Right cardiac atrium (tissue), 5 donors: ENCODE measurements around the gene MAG. TPM values are rescaled to one million over a fixed set of nuclear protein-coding genes. Genes with fewer than 3 reads are reported as not detected.

Source experiments
- ATAC-seq, 2 donors: fragments of 200-7000 bp; cut with Tn5 transposase; one replicate each; pipeline versions ENCODE4 v1.8.0 to v1.9.1; 2020; ENCODE audit warnings: moderate library complexity in 2 of 2, mild to moderate bottlenecking in 1 of 2
- DNase-seq, 3 donors: peaks; one replicate each; pipeline ENCODE4 v3.0.0-alpha.2; 2020
- H3K27ac ChIP-seq: one replicate; pipeline ENCODE4 v1.5.1; 2013; ENCODE audit warnings: mild to moderate bottlenecking, low read length, control low read depth, moderate library complexity
- H3K27me3 ChIP-seq: one replicate; pipeline ENCODE4 v1.6.1; 2013; ENCODE audit not compliant: control insufficient read depth, insufficient read depth
- H3K4me1 ChIP-seq: one replicate; pipeline ENCODE4 v1.6.1; 2013; ENCODE audit warnings: low read length; ENCODE audit not compliant: control insufficient read depth, insufficient read depth
- H3K4me3 ChIP-seq: one replicate; pipeline ENCODE4 v1.5.1; 2013; ENCODE audit warnings: low read length, control low read depth
- H3K9me3 ChIP-seq: one replicate; pipeline ENCODE4 v1.6.1; 2013; ENCODE audit warnings: low read length; ENCODE audit not compliant: control insufficient read depth
- WGBS: extraction: QIAGEN DNeasy Blood & Tissue Kit; methylation state at CpG from one replicate; pipeline ENCODE4 v1.1.7; 2013; 5-methylcytosine and 5-hydroxymethylcytosine counted together
- intact Hi-C, 4 donors: fragments of 100-400 bp; cut with DNase I; formaldehyde crosslinking; loops; one replicate each; pipeline versions ENCODE4 v1.11.0 to v1.14.0; 2022 to 2023
- polyA plus RNA-seq: library from polyadenylated mRNA; stranded (reverse); fragments of 200-250 nt; gene quantifications from one replicate; pipeline ENCODE4 v1.2.3, GENCODE V29; 2013
- total RNA-seq, 4 donors: library from RNA; stranded (reverse); fragmentation: NEBNext Ultra II Directional; extraction: Animal tissue kit (Norgen Biotek cat#: 25700); gene quantifications; one replicate each; pipeline ENCODE4 v1.2.1, GENCODE V29; 2021
- donor health status: healthy with polysubstance abuse.
- donor health status: DM: no; HTN: yes; CAD: no.
- donor health status: DM: no; HTN: no; CAD: no.
- donor health status: DM: no; HTN: yes; CAD: no; lungs with severe emphysema.
- donor health status: DM: yes; HTN: yes; CAD: no.

MAG gene
- total and polyA plus RNA-seq, 5 donors: 1.3 TPM; not detected in 4

GRCh38 chr19:35328851-35329285 lies 36.9 kb downstream of the MAG start, which contains the start of gene CD22:
Gene CD22 (plus strand): TSS chr19:35329187. CDS start chr19:35332041, 2,854 bp downstream.
- intact Hi-C loops: no loop called here
- Histone ChIP-seq H3K27ac (no peak within 1 kb of the TSS), H3K27me3 (no peaks in the 10 kb centered on the region), H3K9me3 (no peaks in the 10 kb centered on the region), H3K4me3 (no peak within 1 kb of the TSS), H3K4me1 (no peaks in the 10 kb centered on the region)
- 75% methylated on average over 12 of the region's 12 CpGs for WGBS
- DNase-seq (peak in 1 of 3 donors; percentile 13), ATAC-seq (no peak)

GRCh38 chr19:35329323-35329722 lies 37.4 kb downstream of the MAG start:
- no peak overlapping the region for H3K27ac ChIP-seq
- H3K27me3 ChIP-seq: no peaks in the 10 kb centered on the region
- WGBS: 84% methylated on average over 4 of the region's 4 CpGs
- DNase-seq: peak in 1 of 3 donors; percentile 23
- no peak overlapping the region for H3K4me3 ChIP-seq
- intact Hi-C loops: no loop called here
- no peaks in the 10 kb centered on the region for H3K9me3 ChIP-seq
- ATAC-seq: peak in 1 of 2 donors; percentile 16
- H3K4me1 ChIP-seq: no peaks in the 10 kb centered on the region

GRCh38 chr19:35330475-35330874 lies 38.5 kb downstream of the MAG start:
- DNase-seq (peak in 2 of 3 donors; percentile 2 to 17), ATAC-seq (no peak)
- WGBS: 53% methylated on average over 7 of the region's 7 CpGs
- H3K4me1 ChIP-seq: no peaks in the 10 kb centered on the region
- H3K4me3 ChIP-seq: no peak overlapping the region
- intact Hi-C loops: no loop called here
- H3K27me3 ChIP-seq: no peaks in the 10 kb centered on the region
- H3K9me3 ChIP-seq: no peaks in the 10 kb centered on the region
- no peak overlapping the region for H3K27ac ChIP-seq

- Histone ChIP-seq H3K9me3 (no peaks in the 10 kb centered on the region), H3K27ac (no peak overlapping the region), H3K27me3 (no peaks in the 10 kb centered on the region), H3K4me1 (no peaks in the 10 kb centered on the region), H3K4me3 (no peak overlapping the region)
- DNase-seq (peak in 2 of 3 donors; percentile 11 to 33), ATAC-seq (no peak)
- intact Hi-C loops: no loop called here
- WGBS: 87% methylated on average over 14 of the region's 14 CpGs
Observed at GRCh38 chr19:35331551-35332214, 39.7 kb downstream of the MAG start.

GRCh38 chr19:35332817-35333216 lies 40.9 kb downstream of the MAG start:
- H3K9me3 ChIP-seq: no peaks in the 10 kb centered on the region
- intact Hi-C loops: no loop called here
- peak in 2 of 3 donors; percentile 16 to 20 for DNase-seq
- no peak overlapping the region for H3K27ac ChIP-seq
- no peaks in the 10 kb centered on the region for H3K4me1 ChIP-seq
- no peaks in the 10 kb centered on the region for H3K27me3 ChIP-seq
- ATAC-seq: no peak
- H3K4me3 ChIP-seq: no peak overlapping the region
- WGBS: 52% methylated on average over 12 of the region's 12 CpGs

GRCh38 chr19:35334144-35334753 lies 42.3 kb downstream of the MAG start:
- 79% methylated on average over 10 of the region's 10 CpGs for WGBS
- intact Hi-C loops: no loop called here
- peak in 1 of 3 donors; percentile 2 for DNase-seq
- Histone ChIP-seq H3K4me1 (no peaks in the 10 kb centered on the region), H3K9me3 (no peaks in the 10 kb centered on the region), H3K27ac (no peak overlapping the region), H3K27me3 (no peaks in the 10 kb centered on the region), H3K4me3 (no peak overlapping the region)
- ATAC-seq: no peak

- DNase-seq (peak in 1 of 3 donors; percentile 3), ATAC-seq (no peak)
- Histone ChIP-seq H3K9me3 (no peaks in the 10 kb centered on the region), H3K4me3 (no peak overlapping the region), H3K4me1 (no peaks in the 10 kb centered on the region), H3K27ac (no peak overlapping the region), H3K27me3 (no peaks in the 10 kb centered on the region)
- intact Hi-C loops: no loop called here
- WGBS: 80% methylated on average over 21 of the region's 21 CpGs
Observed at GRCh38 chr19:35336166-35336955, 44.4 kb downstream of the MAG start.

GRCh38 chr19:35337097-35337983 lies 45.4 kb downstream of the MAG start:
- intact Hi-C loops: no loop called here
- 83% methylated on average over 25 of the region's 25 CpGs for WGBS
- ATAC-seq: peak in 1 of 2 donors; percentile 29
- peak in 1 of 3 donors; percentile 8 for DNase-seq
- Histone ChIP-seq H3K9me3 (no peaks in the 10 kb centered on the region), H3K4me3 (no peak overlapping the region), H3K4me1 (no peaks in the 10 kb centered on the region), H3K27ac (no peak overlapping the region), H3K27me3 (no peaks in the 10 kb centered on the region)

- Histone ChIP-seq H3K4me1 (no peaks in the 10 kb centered on the region), H3K9me3 (no peaks in the 10 kb centered on the region), H3K4me3 (no peak overlapping the region), H3K27me3 (no peaks in the 10 kb centered on the region), H3K27ac (no peak overlapping the region)
- intact Hi-C loops: no loop called here
- ATAC-seq (no peak), DNase-seq (peak in 1 of 3 donors; percentile 8)
- 82% methylated on average over 13 of the region's 13 CpGs for WGBS
Observed at GRCh38 chr19:35337984-35338296, 46.0 kb downstream of the MAG start.

GRCh38 chr19:35340431-35340830 lies 48.5 kb downstream of the MAG start:
- H3K27me3 ChIP-seq: no peaks in the 10 kb centered on the region
- H3K4me1 ChIP-seq: no peaks in the 10 kb centered on the region
- ATAC-seq (no peak), DNase-seq (peak in 1 of 3 donors; percentile 22)
- H3K9me3 ChIP-seq: no peaks in the 10 kb centered on the region
- intact Hi-C loops: no loop called here
- WGBS: 82% methylated on average over 11 of the region's 11 CpGs
- H3K4me3 ChIP-seq: no peak overlapping the region
- H3K27ac ChIP-seq: no peak overlapping the region
